Neural crest cell (in vitro differentiated cells): ENCODE measurements around the gene ZNRF2. TPM values are rescaled to one million over a fixed set of nuclear protein-coding genes. Genes with fewer than 3 reads are reported as not detected.

Experiments
- DNase-seq: peaks from one replicate; pipeline ENCODE4 v3.0.0; 2021; ENCODE audit warnings: low read depth, mixed read lengths, low spot score
- H3K27ac Mint-ChIP-seq: one replicate; pipeline ENCODE4 v1.8.0; 2021; ENCODE audit warnings: mild to moderate bottlenecking, mixed read lengths; ENCODE audit not compliant: unreplicated experiment
- H3K27me3 Mint-ChIP-seq: 2 replicates; pipeline ENCODE4 v1.8.0; 2021; ENCODE audit warnings: low read depth, mild to moderate bottlenecking, mixed read lengths
- H3K36me3 Mint-ChIP-seq: 2 replicates; pipeline ENCODE4 v1.8.0; 2021; ENCODE audit warnings: low read depth, mild to moderate bottlenecking, mixed read lengths
- H3K4me1 Mint-ChIP-seq: 2 replicates; pipeline ENCODE4 v1.8.0; 2021; ENCODE audit warnings: mixed read lengths
- H3K4me3 Mint-ChIP-seq: one replicate; pipeline ENCODE4 v1.8.0; 2021; ENCODE audit warnings: mild to moderate bottlenecking, mixed read lengths
- H3K9me3 Mint-ChIP-seq: 2 replicates; pipeline ENCODE4 v1.8.0; 2021; ENCODE audit warnings: mixed read lengths
- CTCF ChIP-seq: fragments of 200-600 bp; sonication (generic); conservative IDR thresholded peaks from 2 replicates; pipeline ENCODE4 v1.5.0; 2021; ENCODE audit warnings: antibody characterized with exemption, mild to moderate bottlenecking
- total RNA-seq: library from RNA; stranded (reverse); gene quantifications from 2 replicates; pipeline ENCODE4 v1.2.1, GENCODE V29; 2021

ZNRF2 gene
- total RNA-seq, 1 donor from 2014 or later, result 5.4 TPM

GRCh38 chr7:30312178-30312577 is 27.8 kb downstream of the ZNRF2 start:
- no peak for TF ChIP-seq CTCF
- DNase-seq, result no peak
- Mint-ChIP-seq H3K9me3 (no peaks in the 10 kb centered on the region), H3K27ac (peak overlapping the region; percentile 2), H3K4me3 (no peak overlapping the region), H3K27me3 (no peaks in the 10 kb centered on the region), H3K4me1 (peaks cover 12% of the 10 kb centered on the region), H3K36me3 (no peaks in the 10 kb centered on the region)

- no peak overlapping the region for H3K27ac Mint-ChIP-seq
- no peaks in the 10 kb centered on the region for H3K27me3 Mint-ChIP-seq
- no peaks in the 10 kb centered on the region for H3K9me3 Mint-ChIP-seq
- H3K4me3 Mint-ChIP-seq, result no peak overlapping the region
- H3K4me1 Mint-ChIP-seq, result peaks cover 11% of the 10 kb centered on the region
- H3K36me3 Mint-ChIP-seq, result no peaks in the 10 kb centered on the region
- TF ChIP-seq CTCF, result no peak
- DNase-seq, result no peak
These were observed 29.0 kb downstream of the ZNRF2 start for GRCh38 chr7:30313348-30313747.

DNA sequence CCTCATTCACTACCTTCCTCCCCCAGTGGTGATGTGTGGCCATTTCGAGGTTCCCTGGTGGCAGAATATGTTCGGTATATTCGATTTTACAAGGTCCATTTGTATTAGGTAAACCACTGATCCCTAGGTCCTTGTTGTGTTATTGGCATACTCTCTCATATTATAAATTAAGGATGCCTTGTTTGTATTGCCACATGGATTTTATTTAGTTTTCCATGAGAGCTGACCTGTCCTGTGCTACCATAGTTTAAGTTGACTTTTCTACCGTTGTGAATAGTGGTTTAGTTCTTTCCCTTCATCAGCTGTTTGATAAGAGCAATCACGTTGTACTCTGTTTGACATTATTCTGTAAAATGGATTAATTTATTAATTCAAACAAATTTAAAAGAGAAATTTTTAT is 29.4 kb downstream of the ZNRF2 start:
- no peak overlapping the region for H3K4me3 Mint-ChIP-seq
- H3K27me3 Mint-ChIP-seq, result no peaks in the 10 kb centered on the region
- DNase-seq, result no peak
- no peaks in the 10 kb centered on the region for H3K9me3 Mint-ChIP-seq
- no peak overlapping the region for H3K27ac Mint-ChIP-seq
- H3K36me3 Mint-ChIP-seq, result no peaks in the 10 kb centered on the region
- peaks cover 11% of the 10 kb centered on the region for H3K4me1 Mint-ChIP-seq
- TF ChIP-seq CTCF, result no peak

- TF ChIP-seq CTCF, result no peak
- no peak overlapping the region for H3K4me3 Mint-ChIP-seq
- H3K4me1 Mint-ChIP-seq, result peaks cover 7% of the 10 kb centered on the region
- H3K9me3 Mint-ChIP-seq, result no peaks in the 10 kb centered on the region
- H3K27ac Mint-ChIP-seq, result no peak overlapping the region
- H3K27me3 Mint-ChIP-seq, result no peaks in the 10 kb centered on the region
- H3K36me3 Mint-ChIP-seq, result no peaks in the 10 kb centered on the region
- no peak for DNase-seq
These were observed 31.2 kb downstream of the ZNRF2 start for GRCh38 chr7:30315589-30315988.

GRCh38 chr7:30320392-30320791 is 36.0 kb downstream of the ZNRF2 start:
- no peak overlapping the region for H3K4me3 Mint-ChIP-seq
- H3K4me1 Mint-ChIP-seq, result no peaks in the 10 kb centered on the region
- H3K9me3 Mint-ChIP-seq, result no peaks in the 10 kb centered on the region
- H3K36me3 Mint-ChIP-seq, result peaks cover 2% of the 10 kb centered on the region
- H3K27ac Mint-ChIP-seq, result no peak overlapping the region
- DNase-seq, result no peak
- H3K27me3 Mint-ChIP-seq, result no peaks in the 10 kb centered on the region
- no peak for TF ChIP-seq CTCF
